ENCODE results near the gene CLCN3.
"Not testable (repeated sequence)": the region's sequence is repeated elsewhere in the genome, so short reads cannot be mapped to it uniquely, and the experiment has no call there.

The CLCN3 gene

GRCh38 chr4:169770416-169770815 lies 150.0 kb downstream of the CLCN3 start:
- no peak overlapping the region for H3K4me3 ChIP-seq (ENCODE audit: low read depth, low read length)

GRCh38 chr4:169771556-169772080 lies 151.2 kb downstream of the CLCN3 start:
- not testable (repeated sequence) for H3K4me3 ChIP-seq (ENCODE audit: low read depth, low read length)

Data from iPS-11a (cell line).